ENCODE measurements around the gene SLCO2A1. TPM values are rescaled to one million over a fixed set of nuclear protein-coding genes. Genes with fewer than 3 reads are reported as not detected.

The SLCO2A1 gene
- total and polyA plus RNA-seq, 2 of the 4 experiments (the other 2 are of a cell fraction) = under 0.01 to 1.5 TPM

- H3K27me3 ChIP-seq (ENCODE audit: control insufficient read depth, insufficient read depth, low read length) = no peaks in the 10 kb centered on the region
- ATAC-seq (ENCODE audit: low read depth) (no peak; the same call in 1 of the 2 replicates), DNase-seq (no peak)
- H3K23ac ChIP-seq (ENCODE audit: low read depth, low read length) = no peak overlapping the region
- no peaks in the 10 kb centered on the region for H3K36me3 ChIP-seq (ENCODE audit: control insufficient read depth, insufficient read depth, low read length)
- no peaks in the 10 kb centered on the region for H3K9me3 ChIP-seq (ENCODE audit: control insufficient read depth, insufficient read depth, low read length)
- H3K9ac ChIP-seq (ENCODE audit: low read depth, low read length) = no peak overlapping the region
- peak overlapping the region; percentile 49; the same call in 1 of the 2 replicates for H2BK120ac ChIP-seq (ENCODE audit: low read depth, low read length)
- no peak overlapping the region for H2AK9ac ChIP-seq (replicated peaks; ENCODE audit: low read depth, low read length, poor library complexity)
- dilution Hi-C loops (cut with HindIII; ENCODE audit: low sequenced_read_pairs, unreplicated experiment) (no loop called here), in situ Hi-C loops (cut with MboI; ENCODE audit: low sequenced_read_pairs) (no loop called here), intact Hi-C loops (cut with micrococcal nuclease) (no loop called here)
- CTCF ChIA-PET = no interaction called here
- no peak overlapping the region for H4K5ac ChIP-seq (ENCODE audit: low read depth, low read length)
- TF ChIP-seq BHLHE40 (IDR thresholded peaks at IDR 0.05; ENCODE audit: low read depth, low read length) (no peak), RCOR1 (IDR thresholded peaks at IDR 0.05; ENCODE audit: insufficient replicate concordance, low read length) (no peak), POLR2A (IDR thresholded peaks at IDR 0.05; ENCODE audit: low read depth, low read length) (no peak), NFE2L2 (IDR thresholded peaks at IDR 0.05; ENCODE audit: low read depth, low read length) (no peak), MXI1 (IDR thresholded peaks at IDR 0.05; ENCODE audit: borderline replicate concordance, low read depth, low read length) (no peak), MAFK (IDR thresholded peaks at IDR 0.05; ENCODE audit: low read depth, low read length) (no peak), MAZ (IDR thresholded peaks at IDR 0.05; ENCODE audit: borderline replicate concordance, low read depth, low read length) (no peak), SMC3 (IDR thresholded peaks at IDR 0.05; ENCODE audit: low read depth, low read length) (no peak), RAD21 (IDR thresholded peaks at IDR 0.05; ENCODE audit: low read length) (no peak), CHD1 (IDR thresholded peaks at IDR 0.05; ENCODE audit: low read depth, low read length) (no peak), RFX5 (IDR thresholded peaks at IDR 0.05; ENCODE audit: low read depth, low read length) (no peak), FOS (IDR thresholded peaks at IDR 0.05; ENCODE audit: low read depth, low read length) (no peak)
- TF ChIP-seq, protein P1, sequence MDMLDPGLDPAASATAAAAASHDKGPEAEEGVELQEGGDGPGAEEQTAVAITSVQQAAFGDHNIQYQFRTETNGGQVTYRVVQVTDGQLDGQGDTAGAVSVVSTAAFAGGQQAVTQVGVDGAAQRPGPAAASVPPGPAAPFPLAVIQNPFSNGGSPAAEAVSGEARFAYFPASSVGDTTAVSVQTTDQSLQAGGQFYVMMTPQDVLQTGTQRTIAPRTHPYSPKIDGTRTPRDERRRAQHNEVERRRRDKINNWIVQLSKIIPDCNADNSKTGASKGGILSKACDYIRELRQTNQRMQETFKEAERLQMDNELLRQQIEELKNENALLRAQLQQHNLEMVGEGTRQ (IDR thresholded peaks at IDR 0.05; ENCODE audit: low read depth, low read length) = no peak
- TF ChIP-seq, protein P2, sequence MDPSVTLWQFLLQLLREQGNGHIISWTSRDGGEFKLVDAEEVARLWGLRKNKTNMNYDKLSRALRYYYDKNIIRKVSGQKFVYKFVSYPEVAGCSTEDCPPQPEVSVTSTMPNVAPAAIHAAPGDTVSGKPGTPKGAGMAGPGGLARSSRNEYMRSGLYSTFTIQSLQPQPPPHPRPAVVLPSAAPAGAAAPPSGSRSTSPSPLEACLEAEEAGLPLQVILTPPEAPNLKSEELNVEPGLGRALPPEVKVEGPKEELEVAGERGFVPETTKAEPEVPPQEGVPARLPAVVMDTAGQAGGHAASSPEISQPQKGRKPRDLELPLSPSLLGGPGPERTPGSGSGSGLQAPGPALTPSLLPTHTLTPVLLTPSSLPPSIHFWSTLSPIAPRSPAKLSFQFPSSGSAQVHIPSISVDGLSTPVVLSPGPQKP (IDR thresholded peaks at IDR 0.05; ENCODE audit: borderline replicate concordance, low read depth, low read length) = no peak
- TF ChIP-seq, protein P3, sequence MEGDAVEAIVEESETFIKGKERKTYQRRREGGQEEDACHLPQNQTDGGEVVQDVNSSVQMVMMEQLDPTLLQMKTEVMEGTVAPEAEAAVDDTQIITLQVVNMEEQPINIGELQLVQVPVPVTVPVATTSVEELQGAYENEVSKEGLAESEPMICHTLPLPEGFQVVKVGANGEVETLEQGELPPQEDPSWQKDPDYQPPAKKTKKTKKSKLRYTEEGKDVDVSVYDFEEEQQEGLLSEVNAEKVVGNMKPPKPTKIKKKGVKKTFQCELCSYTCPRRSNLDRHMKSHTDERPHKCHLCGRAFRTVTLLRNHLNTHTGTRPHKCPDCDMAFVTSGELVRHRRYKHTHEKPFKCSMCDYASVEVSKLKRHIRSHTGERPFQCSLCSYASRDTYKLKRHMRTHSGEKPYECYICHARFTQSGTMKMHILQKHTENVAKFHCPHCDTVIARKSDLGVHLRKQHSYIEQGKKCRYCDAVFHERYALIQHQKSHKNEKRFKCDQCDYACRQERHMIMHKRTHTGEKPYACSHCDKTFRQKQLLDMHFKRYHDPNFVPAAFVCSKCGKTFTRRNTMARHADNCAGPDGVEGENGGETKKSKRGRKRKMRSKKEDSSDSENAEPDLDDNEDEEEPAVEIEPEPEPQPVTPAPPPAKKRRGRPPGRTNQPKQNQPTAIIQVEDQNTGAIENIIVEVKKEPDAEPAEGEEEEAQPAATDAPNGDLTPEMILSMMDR (conservative IDR thresholded peaks at IDR 0.05; ENCODE audit: low read depth, low read length) = no peak
- no TSS peak for BruUV-seq (replicated peaks)
- no peaks in the 10 kb centered on the region for H4K20me1 ChIP-seq (ENCODE audit: insufficient read depth, low read length)
- H3K14ac ChIP-seq (replicated peaks; ENCODE audit: low read depth, low read length) = peak overlapping the region; percentile 68; the same call in 1 of the 2 replicates
- H3K18ac ChIP-seq (ENCODE audit: low read depth, low read length) = no peak overlapping the region
- H3K27ac ChIP-seq (ENCODE audit: insufficient read depth, low read length) = no peak overlapping the region
- H3K4ac ChIP-seq (ENCODE audit: low read depth, low read length) = peak overlapping the region; percentile 28
- H3K4me2 ChIP-seq (ENCODE audit: low read depth, low read length) = no peak overlapping the region
- H3K4me3 ChIP-seq (ENCODE audit: insufficient read depth, low read depth, low read length) = no peak overlapping the region
- H2BK15ac ChIP-seq (ENCODE audit: low read depth, low read length) = peak overlapping the region; percentile 36; the same call in 1 of the 3 replicates
- H2AFZ ChIP-seq (replicated peaks; ENCODE audit: low read length, poor library complexity) = no peak overlapping the region
- no peaks in the 10 kb centered on the region for H3K79me1 ChIP-seq (ENCODE audit: low read depth in 1 of 2, low read length in 2 of 2)
- H3K56ac ChIP-seq (ENCODE audit: extremely low read depth, insufficient read depth, low read length) = no peak overlapping the region
- 0 out of 2 replicates have a peak overlapping the region, but pooled peaks have one; percentile 14 for H4K91ac ChIP-seq (ENCODE audit: insufficient read depth, low read depth, low read length)
- peak overlapping the region; percentile 61; the same call in 1 of the 2 replicates for H2AK5ac ChIP-seq (ENCODE audit: low read depth, low read length)
- no peak overlapping the region for H2BK5ac ChIP-seq (ENCODE audit: low read depth, low read length, poor library complexity, severe bottlenecking)
- 83% methylated on average over 1 of the region's 3 CpGs; no CpG with 5 or more reads in 1 of the 2 experiments for WGBS, 2 experiments (ENCODE audit: extremely low coverage in 2 of 2, insufficient read length in 1 of 2)
- H3K4me1 ChIP-seq (ENCODE audit: control insufficient read depth, insufficient read depth, low read length) = peaks cover 46% of the 10 kb centered on the region
- peak overlapping the region; percentile 48 for H2BK20ac ChIP-seq (ENCODE audit: low read depth, low read length)
- POLR2A ChIA-PET (ENCODE audit: unreplicated experiment) = no interaction called here
- H4K8ac ChIP-seq (ENCODE audit: low read depth in 2 of 2, low read length in 2 of 2) = peak overlapping the region in 1 of 2 experiments; percentile 4; a peak in 1 of 4 replicates
- H3K9me1 ChIP-seq (ENCODE audit: insufficient read depth, low read length) = peaks cover 34% of the 10 kb centered on the region
Observed at GRCh38 chr3:134059035-134059601, 29.4 kb upstream of the SLCO2A1 start.
